Mesenchymal stem cell (in vitro differentiated cells and primary cell): ENCODE data around the gene KIF9.

Experiments
- DNase-seq: peaks from one replicate; pipeline ENCODE4 v3.0.0-alpha.2; 2013
- H2AFZ ChIP-seq: one replicate; pipeline ENCODE4 v1.6.1; 2013; ENCODE audit warnings: low read depth, mild to moderate bottlenecking, control low read depth, inconsistent platforms, low read length, moderate library complexity
- H2AK5ac ChIP-seq: 2 replicates; pipeline ENCODE4 v1.6.1; 2013; ENCODE audit warnings: low read length, moderate library complexity, mild to moderate bottlenecking, inconsistent platforms; ENCODE audit not compliant: severe bottlenecking
- H2BK120ac ChIP-seq: one replicate; pipeline ENCODE4 v1.6.1; 2013; ENCODE audit warnings: low read depth, mild to moderate bottlenecking, inconsistent platforms, low read length, moderate library complexity
- H2BK12ac ChIP-seq, 2 experiments: one replicate each; pipeline ENCODE4 v1.6.1; 2013; ENCODE audit warnings: inconsistent platforms in 2 of 2, low read length in 2 of 2, mild to moderate bottlenecking in 2 of 2, moderate library complexity in 2 of 2, control low read depth in 1 of 2
- H2BK15ac ChIP-seq: one replicate; pipeline ENCODE4 v1.6.1; 2013; ENCODE audit warnings: mild to moderate bottlenecking, low read depth, inconsistent platforms; ENCODE audit not compliant: poor library complexity, severe bottlenecking
- H2BK5ac ChIP-seq: 2 replicates; pipeline ENCODE4 v1.6.1; 2013; ENCODE audit warnings: low read depth, mild to moderate bottlenecking, low read length, control low read depth, inconsistent platforms; ENCODE audit not compliant: poor library complexity, severe bottlenecking
- H3K14ac ChIP-seq, 2 experiments: one replicate each; pipeline ENCODE4 v1.6.1; 2013; ENCODE audit warnings: inconsistent platforms in 2 of 2, low read length in 2 of 2, control low read depth in 1 of 2, mild to moderate bottlenecking in 1 of 2, moderate library complexity in 1 of 2
- H3K18ac ChIP-seq, 2 experiments: one replicate each; pipeline ENCODE4 v1.6.1; 2013; ENCODE audit warnings: inconsistent platforms in 2 of 2, low read length in 2 of 2, control low read depth in 1 of 2, low read depth in 1 of 2, mild to moderate bottlenecking in 1 of 2
- H3K23ac ChIP-seq, 2 experiments: one replicate each; pipeline ENCODE4 v1.6.1; 2013; ENCODE audit warnings: inconsistent platforms in 2 of 2, low read length in 2 of 2, mild to moderate bottlenecking in 2 of 2, moderate library complexity in 2 of 2, control low read depth in 1 of 2
- H3K27ac ChIP-seq: 2 replicates; pipeline ENCODE4 v1.5.1; 2013; ENCODE audit warnings: mild to moderate bottlenecking, moderate library complexity, low read length, control low read depth, inconsistent platforms; ENCODE audit not compliant: poor library complexity, severe bottlenecking
- H3K27me3 ChIP-seq, 2 experiments: 2 replicates each; pipeline versions ENCODE4 v1.6.1 to v1.7.0; 2013; ENCODE audit warnings: low read length in 2 of 2, mild to moderate bottlenecking in 2 of 2, moderate library complexity in 2 of 2, control low read depth in 1 of 2, inconsistent platforms in 1 of 2; ENCODE audit not compliant: control insufficient read depth in 1 of 2, insufficient read depth in 1 of 2
- H3K36me3 ChIP-seq, 2 experiments: 2 replicates each; pipeline versions ENCODE4 v1.6.1 to v1.7.0; 2013; ENCODE audit warnings: low read length in 2 of 2, control low read depth in 1 of 2, inconsistent platforms in 1 of 2, low read depth in 1 of 2, mild to moderate bottlenecking in 1 of 2; ENCODE audit not compliant: insufficient read depth in 2 of 2, control insufficient read depth in 1 of 2
- H3K4ac ChIP-seq, 2 experiments: one replicate each; pipeline ENCODE4 v1.6.1; 2013; ENCODE audit warnings: inconsistent platforms in 2 of 2, low read length in 2 of 2, mild to moderate bottlenecking in 2 of 2, moderate library complexity in 2 of 2, control low read depth in 1 of 2, low read depth in 1 of 2
- H3K4me1 ChIP-seq: 2 replicates; pipeline ENCODE4 v1.6.1; 2013; ENCODE audit warnings: low read depth, low read length, control low read depth; ENCODE audit not compliant: control insufficient read depth, insufficient read depth
- H3K4me2 ChIP-seq: 2 replicates; pipeline ENCODE4 v1.6.1; 2013; ENCODE audit warnings: low read length, mild to moderate bottlenecking, inconsistent platforms; ENCODE audit not compliant: poor library complexity, severe bottlenecking
- H3K4me3 ChIP-seq, 2 experiments: 2 replicates each; pipeline versions ENCODE4 v1.5.1 to v1.7.0; 2013; ENCODE audit warnings: low read length in 2 of 2, mild to moderate bottlenecking in 2 of 2, control low read depth in 1 of 2, low read depth in 1 of 2; ENCODE audit not compliant: insufficient read depth in 1 of 2
- H3K79me1 ChIP-seq: replicated peaks from 2 replicates; pipeline ENCODE4 v1.6.1; 2013; ENCODE audit warnings: mild to moderate bottlenecking, control low read depth, low read length, inconsistent platforms; ENCODE audit not compliant: poor library complexity, severe bottlenecking
- H3K9ac ChIP-seq: 2 replicates; pipeline ENCODE4 v1.7.0; 2013; ENCODE audit warnings: mild to moderate bottlenecking, low read length, moderate library complexity
- H3K9me3 ChIP-seq: 2 replicates; pipeline ENCODE4 v1.7.0; 2013; ENCODE audit warnings: mild to moderate bottlenecking, low read length; ENCODE audit not compliant: control insufficient read depth
- H4K8ac ChIP-seq: one replicate; pipeline ENCODE4 v1.6.1; 2013; ENCODE audit warnings: inconsistent platforms, mild to moderate bottlenecking, low read length, moderate library complexity
- H4K91ac ChIP-seq: one replicate; pipeline ENCODE4 v1.6.1; 2013; ENCODE audit warnings: mild to moderate bottlenecking, low read length, inconsistent platforms
- WGBS: methylation state at CpG from one replicate; pipeline ENCODE4 v1.1.7; 2013; ENCODE audit warnings: mixed read lengths; 5-methylcytosine and 5-hydroxymethylcytosine counted together

KIF9 gene

GRCh38 chr3:47228088-47228487, 54.5 kb downstream of the KIF9 start:
- WGBS: 68% methylated on average over 1 of the region's 1 CpG

GRCh38 chr3:47227678-47228077, 54.9 kb downstream of the KIF9 start:
- Histone ChIP-seq H2BK15ac (no peak overlapping the region), H2AK5ac (no peak overlapping the region), H3K27me3 (no peaks in the 10 kb centered on the region), H4K8ac (peak overlapping the region; percentile 27), H2BK120ac (no peak overlapping the region), H3K23ac (no peak overlapping the region), H2BK12ac (no peak overlapping the region), H3K79me1 (no peaks in the 10 kb centered on the region), H3K27ac (no peak overlapping the region), H3K14ac (no peak overlapping the region), H3K4ac (no peak overlapping the region), H4K91ac (no peak overlapping the region), H3K4me3 (peak overlapping the region in 1 of 2 experiments; percentile 39), H3K9ac (peak overlapping the region; percentile 71), H3K18ac (no peak overlapping the region), H3K4me1 (no peaks in the 10 kb centered on the region), H2AFZ (no peak overlapping the region), H3K36me3 (no peaks in the 10 kb centered on the region), H2BK5ac (no peak overlapping the region), H3K4me2 (no peak overlapping the region), H3K9me3 (no peaks in the 10 kb centered on the region)
- WGBS: 81% methylated on average over 7 of the region's 7 CpGs
- peak; percentile 9 for DNase-seq

More at GRCh38 chr3:47228088-47228487, 54.5 kb downstream of the KIF9 start:
- Histone ChIP-seq H3K9me3 (no peaks in the 10 kb centered on the region), H2BK5ac (no peak overlapping the region), H3K14ac (no peak overlapping the region), H4K91ac (no peak overlapping the region), H3K4ac (no peak overlapping the region), H2BK120ac (no peak overlapping the region), H3K18ac (no peak overlapping the region), H3K4me3 (peak overlapping the region in 1 of 2 experiments; percentile 39), H3K9ac (peak overlapping the region; percentile 71), H2AK5ac (no peak overlapping the region), H3K27ac (no peak overlapping the region), H3K79me1 (no peaks in the 10 kb centered on the region), H2AFZ (no peak overlapping the region), H3K36me3 (no peaks in the 10 kb centered on the region), H3K4me2 (no peak overlapping the region), H4K8ac (peak overlapping the region; percentile 27), H3K23ac (no peak overlapping the region), H2BK15ac (no peak overlapping the region), H3K4me1 (no peaks in the 10 kb centered on the region), H3K27me3 (no peaks in the 10 kb centered on the region), H2BK12ac (no peak overlapping the region)
- DNase-seq: no peak

GRCh38 chr3:47225310-47225906, 57.2 kb downstream of the KIF9 start:
- Histone ChIP-seq H2BK12ac (no peak overlapping the region), H3K4me3 (no peak overlapping the region), H3K4me1 (no peaks in the 10 kb centered on the region), H2BK5ac (no peak overlapping the region), H2AFZ (no peak overlapping the region), H4K8ac (peak overlapping the region; percentile 12), H4K91ac (no peak overlapping the region), H3K27ac (no peak overlapping the region), H3K36me3 (no peaks in the 10 kb centered on the region), H3K9ac (no peak overlapping the region), H3K9me3 (no peaks in the 10 kb centered on the region), H3K79me1 (no peaks in the 10 kb centered on the region), H3K23ac (no peak overlapping the region), H2BK15ac (no peak overlapping the region), H3K18ac (peak overlapping the region in 1 of 2 experiments; percentile 21), H3K4ac (no peak overlapping the region), H2BK120ac (no peak overlapping the region), H3K14ac (no peak overlapping the region), H3K27me3 (no peaks in the 10 kb centered on the region), H2AK5ac (no peak overlapping the region), H3K4me2 (no peak overlapping the region)
- WGBS: 94% methylated on average over 5 of the region's 5 CpGs
- DNase-seq: peak; percentile 52

GRCh38 chr3:47223755-47224154, 58.8 kb downstream of the KIF9 start:
- no peak overlapping the region for H3K18ac ChIP-seq
- H3K27ac ChIP-seq: no peak overlapping the region
- H2AFZ ChIP-seq: no peak overlapping the region
- H3K79me1 ChIP-seq: no peaks in the 10 kb centered on the region
- no peak overlapping the region for H4K91ac ChIP-seq
- H4K8ac ChIP-seq: no peak overlapping the region
- peak; percentile 7 for DNase-seq
- 90% methylated on average over 3 of the region's 3 CpGs for WGBS
- no peaks in the 10 kb centered on the region for H3K36me3 ChIP-seq
- H3K4me3 ChIP-seq: no peak overlapping the region
- no peak overlapping the region for H2AK5ac ChIP-seq
- no peak overlapping the region for H3K9ac ChIP-seq
- no peak overlapping the region for H2BK15ac ChIP-seq
- H2BK12ac ChIP-seq: no peak overlapping the region
- no peak overlapping the region for H2BK5ac ChIP-seq
- H2BK120ac ChIP-seq: no peak overlapping the region
- H3K27me3 ChIP-seq: no peaks in the 10 kb centered on the region
- H3K23ac ChIP-seq: no peak overlapping the region
- H3K14ac ChIP-seq: no peak overlapping the region
- H3K9me3 ChIP-seq: no peaks in the 10 kb centered on the region
- no peak overlapping the region for H3K4me2 ChIP-seq
- no peak overlapping the region for H3K4ac ChIP-seq
- no peaks in the 10 kb centered on the region for H3K4me1 ChIP-seq
